HG03521 (cell line): ENCODE results near the gene KIF5B.
"Not testable (repeated sequence)": the region's sequence is repeated elsewhere in the genome, so short reads cannot be mapped to it uniquely, and the experiment has no call there.

ENCODE experiments used
- ATAC-seq: cut with Tn5 transposase; IDR thresholded peaks from one replicate; pipeline ENCODE4 v1.9.1; 2021; ENCODE audit warnings: mild to moderate bottlenecking, moderate library complexity; ENCODE audit not compliant: unreplicated experiment

KIF5B gene

GRCh38 chr10:32017044-32017443 is 39.2 kb downstream of the KIF5B start:
- ATAC-seq: no peak

GRCh38 chr10:32015386-32015785 is 40.8 kb downstream of the KIF5B start:
- ATAC-seq: no peak

- no peak for ATAC-seq
These were observed 49.2 kb downstream of the KIF5B start for GRCh38 chr10:32007026-32007425.

GRCh38 chr10:32005050-32005449 is 51.2 kb downstream of the KIF5B start:
- no peak for ATAC-seq

GRCh38 chr10:32004161-32004591 is 52.0 kb downstream of the KIF5B start:
- ATAC-seq: no peak

- no peak for ATAC-seq
These were observed 53.7 kb downstream of the KIF5B start for GRCh38 chr10:32002531-32002930.

GRCh38 chr10:32000937-32001336 is 55.3 kb downstream of the KIF5B start:
- ATAC-seq: no peak

GRCh38 chr10:31999836-32000235 is 56.4 kb downstream of the KIF5B start:
- ATAC-seq: no peak

DNA sequence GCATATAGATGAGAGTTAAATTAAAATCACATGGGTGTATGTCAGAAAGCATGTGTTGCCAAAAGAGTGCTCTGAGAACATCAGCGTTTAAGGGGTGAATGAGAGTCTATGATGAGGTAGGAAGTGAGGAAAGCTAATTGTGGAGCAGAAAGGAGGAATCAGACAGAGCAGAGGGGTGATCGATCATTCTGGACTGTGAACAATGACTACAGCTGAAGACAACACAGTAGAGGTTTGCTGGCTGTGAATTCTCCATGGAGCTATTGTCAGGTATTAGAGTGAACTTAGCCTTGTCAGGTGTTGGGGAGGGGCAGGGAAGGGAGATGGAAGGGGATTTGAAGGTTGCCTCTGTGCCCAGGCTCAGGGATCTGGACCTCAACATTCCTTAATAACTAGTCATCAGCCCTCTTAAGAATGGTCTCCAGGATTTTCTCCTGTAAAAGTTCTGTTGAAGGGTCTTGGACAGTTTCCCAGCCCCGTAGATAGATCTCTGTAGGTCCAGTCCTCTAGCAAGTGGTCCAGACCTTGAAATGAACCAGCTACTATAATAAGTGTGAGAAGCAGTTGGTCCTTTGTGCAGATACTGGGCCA is 57.1 kb downstream of the KIF5B start:
- ATAC-seq: no peak

DNA sequence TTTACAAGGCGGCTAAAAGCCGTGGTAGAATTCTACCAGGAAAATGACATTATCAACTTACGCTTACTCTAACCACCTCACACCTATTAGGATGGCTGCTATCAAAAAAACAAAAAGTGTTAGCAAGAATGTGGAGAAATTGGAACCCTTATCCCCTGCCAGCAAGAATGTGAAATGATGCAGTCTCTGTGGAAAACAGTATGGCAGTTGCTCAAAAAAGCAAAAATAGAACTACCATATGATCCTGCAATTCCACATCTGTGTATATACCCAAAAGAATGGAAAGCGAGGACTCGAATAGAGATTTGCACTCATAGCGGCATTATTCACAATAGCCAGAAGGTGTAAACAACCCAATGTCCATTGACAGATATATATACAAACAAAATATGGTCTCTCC is 61.3 kb downstream of the KIF5B start:
- no peak for ATAC-seq

DNA sequence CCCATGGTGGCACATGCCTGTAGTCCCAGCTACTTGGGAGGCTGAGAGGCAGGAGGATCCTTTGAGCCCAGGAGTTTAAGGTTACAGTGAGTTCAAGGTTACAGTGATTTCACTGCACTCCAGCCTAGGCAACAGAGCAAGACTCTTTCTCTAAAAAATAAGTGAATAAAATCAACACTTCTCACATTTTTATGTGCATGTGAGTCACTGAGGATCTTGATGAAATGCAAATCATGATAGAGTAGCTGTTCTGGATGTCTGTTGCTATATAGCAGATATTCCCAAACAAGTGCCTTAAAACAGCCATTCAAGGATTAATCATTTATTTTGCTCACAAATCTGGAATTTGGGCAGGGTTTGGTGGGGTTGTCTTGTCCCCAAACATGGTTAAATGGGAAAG is 65.3 kb downstream of the KIF5B start:
- no peak for ATAC-seq

GRCh38 chr10:31987786-31988185 is 68.4 kb downstream of the KIF5B start:
- ATAC-seq: not testable (repeated sequence)

GRCh38 chr10:31982111-31982510 is 74.1 kb downstream of the KIF5B start:
- no peak for ATAC-seq

GRCh38 chr10:31980471-31980870 is 75.8 kb downstream of the KIF5B start:
- ATAC-seq: no peak

DNA sequence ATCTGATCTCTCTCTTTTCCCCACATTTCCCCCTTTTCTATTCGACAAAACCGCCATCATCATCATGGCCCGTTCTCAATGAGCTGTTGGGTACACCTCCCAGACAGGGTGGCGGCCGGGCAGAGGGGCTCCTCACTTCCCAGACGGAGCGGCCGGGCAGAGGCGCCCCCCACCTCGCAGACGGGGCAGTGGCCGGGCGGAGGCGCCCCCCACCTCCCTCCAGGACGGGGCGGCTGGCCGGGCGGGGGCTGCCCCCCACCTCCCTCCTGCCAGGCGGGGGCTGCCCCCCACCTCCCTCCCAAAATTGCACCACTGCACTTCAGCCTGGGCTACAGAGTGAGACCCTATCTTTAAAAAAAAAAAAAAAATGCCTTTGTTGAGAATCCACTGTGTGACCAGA is 77.2 kb downstream of the KIF5B start:
- ATAC-seq: not testable (repeated sequence)

- no peak for ATAC-seq
These were observed 78.1 kb downstream of the KIF5B start for GRCh38 chr10:31978156-31978483.

GRCh38 chr10:31977440-31978155 is 78.6 kb downstream of the KIF5B start:
- no peak for ATAC-seq

DNA sequence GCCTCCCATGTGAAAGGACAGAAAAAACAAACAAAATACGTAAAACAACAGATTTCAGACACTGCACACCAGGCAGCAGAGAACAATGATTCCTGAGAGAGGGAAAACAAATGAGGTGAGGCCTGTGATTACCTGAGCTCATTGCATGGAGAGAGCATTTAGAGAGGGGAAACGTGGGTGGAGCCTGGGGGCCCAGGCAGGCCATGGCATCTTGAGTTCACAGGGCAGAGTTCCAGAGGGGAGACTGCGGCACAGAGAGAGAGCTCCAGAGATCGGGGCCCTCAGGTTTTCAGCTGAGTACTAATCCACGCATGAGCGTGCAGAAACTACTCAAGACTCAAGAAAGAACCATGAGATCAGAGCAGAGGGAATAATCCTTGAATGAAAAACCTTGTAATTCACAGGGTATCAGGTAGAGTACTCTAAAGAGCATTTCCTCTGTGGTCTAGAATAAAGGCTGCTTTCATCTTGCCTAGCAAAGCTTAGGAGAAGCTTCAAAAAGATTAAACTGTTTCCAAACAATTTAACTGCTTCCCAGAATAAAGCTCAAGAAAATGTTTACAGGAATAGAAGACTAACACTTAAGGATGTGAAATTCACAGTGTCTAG is 81.0 kb downstream of the KIF5B start:
- no peak for ATAC-seq

GRCh38 chr10:31974434-31975124 is 81.6 kb downstream of the KIF5B start:
- no peak for ATAC-seq

DNA sequence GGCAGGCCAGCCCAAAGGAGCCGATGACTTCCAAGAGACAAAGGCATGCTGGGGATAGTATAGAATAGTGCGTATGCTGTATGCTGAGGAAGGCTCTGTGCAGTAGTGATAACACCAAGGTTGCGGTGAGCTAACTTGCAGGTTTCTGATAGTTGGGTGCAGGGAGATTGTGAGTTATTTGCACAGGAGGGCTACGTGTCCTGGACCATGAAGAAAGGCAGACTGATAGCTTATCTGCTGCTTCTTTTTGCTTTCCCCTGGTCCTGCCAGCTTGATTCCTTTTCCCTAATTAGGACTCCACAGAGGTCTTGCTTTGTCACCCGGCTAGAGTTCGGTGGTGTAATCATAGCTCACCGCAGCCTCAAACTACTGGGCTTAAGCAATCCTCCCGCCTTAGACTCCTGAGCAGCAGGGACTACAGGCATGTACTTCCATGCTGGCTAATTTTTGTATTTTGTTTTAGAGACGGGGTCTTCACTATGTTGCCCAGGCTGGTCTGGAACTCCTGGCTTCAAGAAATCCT is 83.6 kb downstream of the KIF5B start:
- no peak for ATAC-seq

GRCh38 chr10:31969847-31970246 is 86.4 kb downstream of the KIF5B start:
- ATAC-seq: not testable (repeated sequence)

- no peak for ATAC-seq
These were observed 92.6 kb downstream of the KIF5B start for GRCh38 chr10:31963589-31963980.
